GM12878 (cell line): Measurements from ENCODE around the gene WHRN.

ENCODE experiments used
- CHD2 ChIP-seq: IDR thresholded peaks from 2 replicates; pipeline ENCODE4 v1.6.1; 2011; ENCODE audit warnings: low read depth, low read length, improper control_type of control experiment, borderline replicate concordance
- CTCF ChIP-seq, 3 experiments: IDR thresholded peaks in 2 of 3; conservative IDR thresholded peaks in 1 of 3; 2 replicates each; pipeline ENCODE4 v1.5.1; 2011; ENCODE audit warnings: low read depth in 3 of 3, low read length in 3 of 3, mild to moderate bottlenecking in 3 of 3, control low read depth in 2 of 3, moderate library complexity in 2 of 3, inconsistent platforms in 1 of 3, mixed read lengths in 1 of 3; ENCODE audit not compliant: control insufficient read depth in 2 of 3, insufficient read depth in 1 of 3; ENCODE audit errors: extremely low read depth in 1 of 3
- E4F1 ChIP-seq: fragments of 450-650 bp; IDR thresholded peaks from 2 replicates; pipeline ENCODE4 v1.6.1; 2018; ENCODE audit warnings: borderline replicate concordance, mild to moderate bottlenecking; ENCODE audit not compliant: partially characterized antibody
- EED ChIP-seq: sonication (generic); IDR thresholded peaks from 2 replicates; pipeline ENCODE4 v1.6.1; 2016; ENCODE audit warnings: antibody characterized with exemption, low read depth
- HDGF ChIP-seq: fragments of 450-650 bp; IDR thresholded peaks from 2 replicates; pipeline ENCODE4 v1.6.1; 2016; ENCODE audit warnings: antibody characterized with exemption
- RAD21 ChIP-seq: IDR thresholded peaks from 2 replicates; pipeline ENCODE4 v1.6.1; 2011; ENCODE audit warnings: mild to moderate bottlenecking, low read depth, low read length, moderate library complexity; ENCODE audit not compliant: insufficient read depth
- SP1 ChIP-seq: IDR thresholded peaks from one replicate; pipeline ENCODE4 v1.6.1; 2011; ENCODE audit warnings: low read depth, low read length

GRCh38 chr9:114411452-114411851, 93.8 kb downstream of the WHRN start:
- TF ChIP-seq HDGF (no peak), RAD21 (no peak), SP1 (no peak), CTCF (IDR thresholded peaks at IDR 0.05 in 2 of 3, conservative IDR thresholded peaks at IDR 0.05 in 1 of 3; ENCODE audit: control insufficient read depth in 2 of 3, extremely low read depth in 1 of 3, insufficient read depth in 1 of 3, low read depth in 3 of 3, low read length in 3 of 3) (no peak), CHD2 (no peak), E4F1 (no peak), EED (no peak)
